Measurements from ENCODE around the gene ENPP1.

GRCh38 chr6:131893198-131893597 is 85.4 kb downstream of the ENPP1 start:
- TF ChIP-seq CTCF (IDR thresholded peaks at IDR 0.05; ENCODE audit: extremely low read depth in 1 of 2, insufficient read depth in 1 of 2, low read depth in 1 of 2, low read length in 2 of 2) (no peak), POLR2A (IDR thresholded peaks at IDR 0.05; ENCODE audit: low read depth, low read length) (no peak), MYC (IDR thresholded peaks at IDR 0.05; ENCODE audit: low read depth, low read length) (no peak), POLR2AphosphoS5 (IDR thresholded peaks at IDR 0.05; ENCODE audit: insufficient read depth, low read depth, low read length) (no peak), JUN (IDR thresholded peaks at IDR 0.05; ENCODE audit: borderline replicate concordance, insufficient read depth, insufficient read length, low read depth) (no peak), EZH2 (IDR thresholded peaks at IDR 0.05; ENCODE audit: borderline replicate concordance, low read depth, low read length, severe bottlenecking) (no peak)
